ENCODE data around the gene TIGD4. TPM values are rescaled to one million over a fixed set of nuclear protein-coding genes. Genes with fewer than 3 reads are reported as not detected.

The TIGD4 gene
- total RNA-seq, 2 donors from 2014 or later = 0.28 to 0.64 TPM

DNA sequence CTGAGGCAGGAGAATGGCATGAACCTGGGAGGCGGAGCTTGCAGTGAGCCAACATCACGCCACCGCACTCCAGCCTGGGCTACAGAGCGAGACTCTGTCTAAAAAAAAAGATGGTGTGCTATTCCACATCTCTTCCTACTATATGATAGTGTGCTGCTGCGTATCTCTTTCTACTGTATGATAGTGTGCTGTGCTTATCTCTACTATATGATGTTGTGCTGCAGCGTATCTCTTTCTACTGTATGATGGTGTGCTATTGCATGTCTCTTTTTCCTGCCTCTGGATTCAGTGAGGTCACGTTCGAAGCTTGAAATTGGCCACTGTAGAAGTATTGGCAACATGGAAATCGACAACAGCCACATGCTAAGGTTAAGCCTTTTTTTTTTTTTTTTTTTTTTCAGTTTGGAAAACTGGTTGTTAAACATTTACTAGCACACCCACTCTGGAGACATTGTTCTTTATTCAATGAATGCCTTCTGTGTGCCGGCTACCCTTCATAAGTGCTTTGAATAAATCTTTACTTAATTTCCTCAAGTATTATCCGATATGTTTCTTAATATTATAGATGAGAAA, 31.3 kb upstream of the TIGD4 start:
- intact Hi-C loops (cut with DNase I) = no loop called here
- 82% methylated on average over 11 of the region's 11 CpGs for WGBS
- DNase-seq (ENCODE audit: low spot score) = no peak

GRCh38 chr4:152808670-152809069, 29.1 kb upstream of the TIGD4 start:
- no peak overlapping the region for H3K27ac ChIP-seq
- WGBS = 85% methylated on average over 8 of the region's 8 CpGs
- H3K36me3 ChIP-seq = no peaks in the 10 kb centered on the region
- no peaks in the 10 kb centered on the region for H3K9me3 ChIP-seq
- no peaks in the 10 kb centered on the region for H3K27me3 ChIP-seq (replicated peaks; ENCODE audit: insufficient read depth)
- intact Hi-C loops (cut with DNase I) = no loop called here
- H3K4me1 ChIP-seq (replicated peaks) = no peaks in the 10 kb centered on the region
- TF ChIP-seq POLR2A (IDR thresholded peaks at IDR 0.05) = no peak
- TF ChIP-seq POLR2AphosphoS5 (IDR thresholded peaks at IDR 0.05) = no peak
- TF ChIP-seq, protein P1, sequence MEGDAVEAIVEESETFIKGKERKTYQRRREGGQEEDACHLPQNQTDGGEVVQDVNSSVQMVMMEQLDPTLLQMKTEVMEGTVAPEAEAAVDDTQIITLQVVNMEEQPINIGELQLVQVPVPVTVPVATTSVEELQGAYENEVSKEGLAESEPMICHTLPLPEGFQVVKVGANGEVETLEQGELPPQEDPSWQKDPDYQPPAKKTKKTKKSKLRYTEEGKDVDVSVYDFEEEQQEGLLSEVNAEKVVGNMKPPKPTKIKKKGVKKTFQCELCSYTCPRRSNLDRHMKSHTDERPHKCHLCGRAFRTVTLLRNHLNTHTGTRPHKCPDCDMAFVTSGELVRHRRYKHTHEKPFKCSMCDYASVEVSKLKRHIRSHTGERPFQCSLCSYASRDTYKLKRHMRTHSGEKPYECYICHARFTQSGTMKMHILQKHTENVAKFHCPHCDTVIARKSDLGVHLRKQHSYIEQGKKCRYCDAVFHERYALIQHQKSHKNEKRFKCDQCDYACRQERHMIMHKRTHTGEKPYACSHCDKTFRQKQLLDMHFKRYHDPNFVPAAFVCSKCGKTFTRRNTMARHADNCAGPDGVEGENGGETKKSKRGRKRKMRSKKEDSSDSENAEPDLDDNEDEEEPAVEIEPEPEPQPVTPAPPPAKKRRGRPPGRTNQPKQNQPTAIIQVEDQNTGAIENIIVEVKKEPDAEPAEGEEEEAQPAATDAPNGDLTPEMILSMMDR (IDR thresholded peaks at IDR 0.05) = no peak
- no peak for DNase-seq (ENCODE audit: low spot score)
- no peak overlapping the region for H3K4me3 ChIP-seq

More for the DNA sequence above, 31.3 kb upstream of the TIGD4 start:
- H3K27ac ChIP-seq = no peak overlapping the region
- TF ChIP-seq POLR2AphosphoS5 (IDR thresholded peaks at IDR 0.05) = no peak
- TF ChIP-seq POLR2A (IDR thresholded peaks at IDR 0.05) = no peak
- TF ChIP-seq, protein P1 (IDR thresholded peaks at IDR 0.05) = no peak
- no peak overlapping the region for H3K4me3 ChIP-seq
- H3K9me3 ChIP-seq = no peaks in the 10 kb centered on the region
- no peaks in the 10 kb centered on the region for H3K4me1 ChIP-seq (replicated peaks)
- no peaks in the 10 kb centered on the region for H3K36me3 ChIP-seq
- H3K27me3 ChIP-seq (replicated peaks; ENCODE audit: insufficient read depth) = no peaks in the 10 kb centered on the region

GRCh38 chr4:152807294-152807829, 27.8 kb upstream of the TIGD4 start:
- 89% methylated on average over 3 of the region's 3 CpGs for WGBS
- no peaks in the 10 kb centered on the region for H3K9me3 ChIP-seq
- H3K36me3 ChIP-seq = no peaks in the 10 kb centered on the region
- H3K4me1 ChIP-seq (replicated peaks) = no peaks in the 10 kb centered on the region
- H3K27me3 ChIP-seq (replicated peaks; ENCODE audit: insufficient read depth) = no peaks in the 10 kb centered on the region
- TF ChIP-seq, protein P1 (IDR thresholded peaks at IDR 0.05) = no peak
- TF ChIP-seq POLR2A (IDR thresholded peaks at IDR 0.05) (no peak), POLR2AphosphoS5 (IDR thresholded peaks at IDR 0.05) (no peak)
- DNase-seq (ENCODE audit: low spot score) = no peak
- intact Hi-C loops (cut with DNase I) = no loop called here
- no peak overlapping the region for H3K27ac ChIP-seq
- no peak overlapping the region for H3K4me3 ChIP-seq

GRCh38 chr4:152806501-152807125, 27.1 kb upstream of the TIGD4 start:
- TF ChIP-seq, protein P1 (IDR thresholded peaks at IDR 0.05) = no peak
- TF ChIP-seq POLR2AphosphoS5 (IDR thresholded peaks at IDR 0.05) = no peak
- no peak overlapping the region for H3K27ac ChIP-seq
- H3K27me3 ChIP-seq (replicated peaks; ENCODE audit: insufficient read depth) = no peaks in the 10 kb centered on the region
- no peaks in the 10 kb centered on the region for H3K36me3 ChIP-seq
- no peaks in the 10 kb centered on the region for H3K9me3 ChIP-seq
- intact Hi-C loops (cut with DNase I) = no loop called here
- no peak overlapping the region for H3K4me3 ChIP-seq
- DNase-seq (ENCODE audit: low spot score) = no peak
- WGBS = 84% methylated on average over 3 of the region's 3 CpGs
- H3K4me1 ChIP-seq (replicated peaks) = no peaks in the 10 kb centered on the region

- no peak for TF ChIP-seq POLR2AphosphoS5 (IDR thresholded peaks at IDR 0.05)
- TF ChIP-seq, protein P1 (IDR thresholded peaks at IDR 0.05) = no peak
- TF ChIP-seq POLR2A (IDR thresholded peaks at IDR 0.05) = no peak
- Histone ChIP-seq H3K27me3 (replicated peaks; ENCODE audit: insufficient read depth) (no peaks in the 10 kb centered on the region), H3K9me3 (no peaks in the 10 kb centered on the region), H3K36me3 (no peaks in the 10 kb centered on the region), H3K4me3 (no peak overlapping the region), H3K4me1 (replicated peaks) (no peaks in the 10 kb centered on the region), H3K27ac (no peak overlapping the region)
- 65% methylated on average over 2 of the region's 2 CpGs for WGBS
- DNase-seq (ENCODE audit: low spot score) = no peak
- intact Hi-C loops (cut with DNase I) = no loop called here
Observed at GRCh38 chr4:152805818-152806217, 26.3 kb upstream of the TIGD4 start.
